ENCODE results near the gene PPP1R1A.

PPP1R1A gene

DNA sequence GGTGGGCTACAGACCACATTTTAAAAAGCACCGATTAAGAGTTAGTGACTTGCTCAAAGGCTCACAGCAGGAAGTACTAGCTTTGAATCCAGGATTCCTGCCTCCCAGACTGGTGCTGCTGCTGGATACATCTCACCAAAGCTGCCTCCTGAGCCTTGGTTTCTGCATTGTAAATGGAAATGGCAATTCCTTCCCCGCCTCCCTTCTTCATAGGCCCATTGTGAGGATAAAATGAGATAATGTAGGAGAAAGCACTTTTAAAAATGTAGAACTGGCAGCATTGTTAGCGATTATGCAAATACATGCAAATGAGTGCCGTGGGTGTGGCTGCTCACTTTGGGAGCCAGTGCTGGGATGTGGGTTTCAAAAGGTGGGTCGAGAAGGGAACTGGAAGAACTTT lies 23.7 kb downstream of the PPP1R1A start:
- H3K36me3 ChIP-seq (ENCODE audit: control insufficient read depth, insufficient read depth, low read length), result no peaks in the 10 kb centered on the region
- H3K27ac ChIP-seq (ENCODE audit: low read depth, low read length), result no peak overlapping the region
- no peaks in the 10 kb centered on the region for H3K27me3 ChIP-seq (ENCODE audit: control insufficient read depth, insufficient read depth, low read length)
- H3K4me1 ChIP-seq (ENCODE audit: control insufficient read depth, insufficient read depth, low read length), result peaks cover 7% of the 10 kb centered on the region
- no peak overlapping the region for H3K4me3 ChIP-seq (ENCODE audit: low read length)
- H3K9ac ChIP-seq (ENCODE audit: low read length), result no peak overlapping the region

DNA sequence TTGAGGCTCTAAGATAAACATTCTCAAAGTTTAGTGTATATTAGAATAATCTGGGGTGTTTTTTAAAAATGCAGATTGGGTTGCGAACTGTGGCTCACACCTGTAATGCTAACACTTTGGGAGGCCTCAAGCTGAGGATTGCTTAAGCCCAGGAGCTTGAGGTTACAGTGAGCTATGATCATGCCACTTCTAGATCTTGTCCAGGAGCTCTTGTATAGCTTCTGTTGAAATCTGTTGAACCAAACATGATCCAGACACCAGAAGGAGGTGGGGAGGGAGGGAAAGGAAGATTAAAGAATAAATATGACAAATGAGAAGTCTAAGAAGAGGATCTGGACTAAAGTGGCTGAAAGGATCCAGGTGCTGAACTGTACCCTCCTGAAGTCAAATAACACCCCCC lies 24.7 kb downstream of the PPP1R1A start:
- H3K4me3 ChIP-seq (ENCODE audit: low read length), result no peak overlapping the region
- peak overlapping the region; percentile 69 for H3K27ac ChIP-seq (ENCODE audit: low read depth, low read length)
- no peaks in the 10 kb centered on the region for H3K36me3 ChIP-seq (ENCODE audit: control insufficient read depth, insufficient read depth, low read length)
- H3K9ac ChIP-seq (ENCODE audit: low read length), result no peak overlapping the region
- H3K4me1 ChIP-seq (ENCODE audit: control insufficient read depth, insufficient read depth, low read length), result peaks cover 7% of the 10 kb centered on the region
- H3K27me3 ChIP-seq (ENCODE audit: control insufficient read depth, insufficient read depth, low read length), result no peaks in the 10 kb centered on the region

DNA sequence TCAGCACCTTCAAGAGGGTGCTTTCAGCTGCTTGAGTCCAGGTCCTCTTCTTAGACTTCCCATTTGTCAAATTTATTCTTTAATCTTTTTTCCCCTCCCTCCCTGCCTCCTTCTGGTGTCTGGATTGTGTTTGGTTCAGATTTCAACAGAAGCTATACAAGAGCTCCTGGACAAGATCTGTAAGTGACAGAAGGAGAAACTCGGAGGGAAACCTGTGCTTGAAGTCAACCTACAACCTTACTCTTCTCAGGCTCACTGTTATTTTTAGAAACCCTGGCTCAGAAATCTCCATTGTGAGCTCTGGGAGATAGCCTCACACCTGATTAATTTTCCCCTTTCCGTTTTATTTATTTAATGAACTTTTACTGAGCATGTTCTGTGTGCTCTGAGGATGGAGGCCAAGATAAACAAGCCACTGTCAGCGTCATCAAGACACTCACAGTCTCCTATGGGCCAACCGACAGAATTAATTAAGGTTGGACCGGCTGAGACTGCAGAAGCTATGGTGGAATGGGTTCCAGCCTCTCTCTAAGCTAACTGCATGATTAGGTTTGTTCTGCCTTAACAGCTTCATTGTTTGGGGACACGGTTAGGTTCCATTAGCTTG lies 25.6 kb downstream of the PPP1R1A start:
- peak overlapping the region; percentile 69 for H3K27ac ChIP-seq (ENCODE audit: low read depth, low read length)
- H3K4me1 ChIP-seq (ENCODE audit: control insufficient read depth, insufficient read depth, low read length), result peaks cover 7% of the 10 kb centered on the region
- no peaks in the 10 kb centered on the region for H3K36me3 ChIP-seq (ENCODE audit: control insufficient read depth, insufficient read depth, low read length)
- H3K27me3 ChIP-seq (ENCODE audit: control insufficient read depth, insufficient read depth, low read length), result no peaks in the 10 kb centered on the region
- H3K4me3 ChIP-seq (ENCODE audit: low read length), result no peak overlapping the region
- no peak overlapping the region for H3K9ac ChIP-seq (ENCODE audit: low read length)

DNA sequence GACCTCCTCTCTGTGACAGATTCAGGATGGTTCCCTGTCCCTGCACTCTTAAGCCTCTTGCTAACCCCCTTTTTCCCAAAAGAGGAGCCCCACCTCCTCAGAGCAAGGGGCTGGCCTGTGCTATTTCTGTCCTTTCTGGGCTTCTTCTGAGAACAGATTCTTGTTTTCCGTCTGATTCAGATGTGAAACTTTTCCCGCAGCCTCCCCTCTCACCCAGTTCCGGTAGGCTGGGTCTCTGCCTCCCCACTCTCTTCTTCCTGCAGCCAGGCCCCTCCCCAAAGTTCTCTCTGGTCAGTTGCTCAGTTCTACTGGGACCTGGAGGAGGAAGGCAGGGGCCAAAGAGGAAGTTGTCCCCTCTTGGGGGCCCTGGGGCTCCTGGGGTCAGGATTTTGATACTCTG lies 27.3 kb downstream of the PPP1R1A start:
- H3K4me3 ChIP-seq (ENCODE audit: low read length), result peak overlapping the region; percentile 35
- H3K27me3 ChIP-seq (ENCODE audit: control insufficient read depth, insufficient read depth, low read length), result no peaks in the 10 kb centered on the region
- peak overlapping the region; percentile 55 for H3K27ac ChIP-seq (ENCODE audit: low read depth, low read length)
- no peaks in the 10 kb centered on the region for H3K36me3 ChIP-seq (ENCODE audit: control insufficient read depth, insufficient read depth, low read length)
- H3K9ac ChIP-seq (ENCODE audit: low read length), result no peak overlapping the region
- peaks cover 7% of the 10 kb centered on the region for H3K4me1 ChIP-seq (ENCODE audit: control insufficient read depth, insufficient read depth, low read length)

DNA sequence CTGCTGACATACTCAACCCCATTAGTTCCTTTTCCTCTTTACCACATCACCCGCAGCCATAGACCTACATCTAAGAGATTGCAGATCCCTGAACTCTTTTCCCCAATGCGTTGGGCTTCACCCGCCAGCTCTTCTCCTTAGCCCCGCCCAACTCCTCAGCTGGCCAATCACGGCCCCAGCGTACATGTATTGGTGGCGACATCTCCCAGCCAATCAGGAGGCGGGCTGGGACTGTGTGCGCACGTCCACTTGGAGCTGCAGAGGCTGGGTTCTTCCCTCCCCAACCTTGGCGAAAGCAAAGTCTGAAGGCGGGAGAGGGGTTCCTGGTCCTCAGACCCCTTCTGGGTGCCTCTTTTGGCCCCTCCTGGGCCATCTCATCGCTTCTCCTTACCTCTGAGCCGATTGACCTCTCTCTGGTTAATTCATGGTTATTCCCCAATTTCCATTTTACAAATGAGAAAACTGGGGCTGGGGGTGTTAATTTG lies 28.0 kb downstream of the PPP1R1A start:
- peak overlapping the region; percentile 35 for H3K4me3 ChIP-seq (ENCODE audit: low read length)
- peak overlapping the region; percentile 55 for H3K27ac ChIP-seq (ENCODE audit: low read depth, low read length)
- no peaks in the 10 kb centered on the region for H3K36me3 ChIP-seq (ENCODE audit: control insufficient read depth, insufficient read depth, low read length)
- H3K9ac ChIP-seq (ENCODE audit: low read length), result no peak overlapping the region
- no peaks in the 10 kb centered on the region for H3K27me3 ChIP-seq (ENCODE audit: control insufficient read depth, insufficient read depth, low read length)
- peaks cover 7% of the 10 kb centered on the region for H3K4me1 ChIP-seq (ENCODE audit: control insufficient read depth, insufficient read depth, low read length)

DNA sequence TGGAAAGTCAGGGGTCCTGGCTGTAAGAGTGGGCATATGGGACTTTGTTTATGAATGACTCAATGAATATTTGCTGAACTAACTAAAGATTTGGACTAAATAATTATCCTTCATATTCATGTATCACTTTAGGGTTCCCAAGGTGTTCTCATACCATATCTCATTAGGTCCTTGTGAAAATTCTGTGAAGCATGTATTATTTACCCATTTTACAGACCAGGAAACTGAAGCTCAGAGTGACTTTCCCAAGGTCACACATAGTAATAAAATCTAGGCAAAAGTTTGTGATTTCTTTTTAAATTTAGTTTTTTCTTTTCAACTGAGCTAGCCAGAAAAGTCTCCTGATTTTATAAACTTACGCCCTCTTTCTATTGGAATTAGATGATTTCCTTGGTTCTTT lies 29.7 kb downstream of the PPP1R1A start:
- Histone ChIP-seq H3K36me3 (ENCODE audit: control insufficient read depth, insufficient read depth, low read length) (no peaks in the 10 kb centered on the region), H3K27ac (ENCODE audit: low read depth, low read length) (no peak overlapping the region), H3K27me3 (ENCODE audit: control insufficient read depth, insufficient read depth, low read length) (no peaks in the 10 kb centered on the region), H3K9ac (ENCODE audit: low read length) (no peak overlapping the region), H3K4me3 (ENCODE audit: low read length) (no peak overlapping the region), H3K4me1 (ENCODE audit: control insufficient read depth, insufficient read depth, low read length) (peaks cover 7% of the 10 kb centered on the region)

DNA sequence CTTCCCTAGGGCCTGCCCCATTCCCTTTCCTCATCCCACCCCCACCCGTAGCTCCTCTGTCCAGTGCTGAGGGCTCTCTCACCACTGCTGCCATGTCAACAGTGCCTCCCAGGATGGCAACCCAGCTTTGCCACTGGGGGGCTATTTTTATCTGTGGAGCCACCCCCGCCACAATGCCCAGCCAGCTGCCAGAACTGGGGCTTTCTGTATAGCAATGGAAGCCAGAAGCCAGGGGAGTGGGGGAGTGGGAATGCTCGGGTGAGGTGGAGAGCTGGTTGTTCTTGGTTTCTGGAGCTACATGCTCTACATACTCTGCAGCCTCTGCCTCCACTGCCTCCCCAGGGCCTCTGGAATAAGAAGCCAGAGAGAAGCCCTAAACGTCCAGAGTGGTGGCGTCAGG lies 30.1 kb downstream of the PPP1R1A start:
- Histone ChIP-seq H3K4me1 (ENCODE audit: control insufficient read depth, insufficient read depth, low read length) (peaks cover 5% of the 10 kb centered on the region), H3K4me3 (ENCODE audit: low read length) (no peak overlapping the region), H3K27ac (ENCODE audit: low read depth, low read length) (no peak overlapping the region), H3K9ac (ENCODE audit: low read length) (no peak overlapping the region), H3K36me3 (ENCODE audit: control insufficient read depth, insufficient read depth, low read length) (no peaks in the 10 kb centered on the region), H3K27me3 (ENCODE audit: control insufficient read depth, insufficient read depth, low read length) (no peaks in the 10 kb centered on the region)

DNA sequence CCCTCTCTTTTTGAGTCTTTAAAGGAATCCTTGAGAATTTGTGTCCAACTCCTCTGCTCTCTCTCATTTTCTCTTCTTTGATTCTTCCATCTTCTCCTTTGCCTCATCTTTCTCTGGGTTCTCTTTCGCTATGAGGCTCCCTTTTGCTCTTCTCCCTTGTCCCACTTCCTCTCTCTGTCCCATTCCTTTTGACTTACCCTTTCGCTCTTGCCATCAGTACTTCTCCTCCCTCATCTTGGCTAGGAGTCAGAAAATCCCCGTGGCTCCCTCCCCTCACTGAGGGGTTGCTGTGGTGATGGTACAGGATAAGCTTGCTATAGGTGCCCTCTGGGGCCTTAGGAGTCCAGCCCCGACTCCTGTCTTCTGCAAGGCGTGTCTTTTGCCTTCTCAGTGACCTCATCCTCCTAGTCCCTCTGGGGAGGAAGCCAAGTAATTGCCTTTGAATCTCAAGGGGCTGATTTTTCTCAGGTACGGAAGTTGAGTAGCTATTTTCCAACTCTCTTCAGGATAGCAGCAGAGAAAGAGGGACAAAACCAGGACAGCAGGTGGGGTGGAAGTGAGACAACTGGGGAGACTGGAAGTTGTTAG lies 32.7 kb downstream of the PPP1R1A start:
- H3K27ac ChIP-seq (ENCODE audit: low read depth, low read length), result no peak overlapping the region
- no peaks in the 10 kb centered on the region for H3K36me3 ChIP-seq (ENCODE audit: control insufficient read depth, insufficient read depth, low read length)
- no peak overlapping the region for H3K4me3 ChIP-seq (ENCODE audit: low read length)
- no peaks in the 10 kb centered on the region for H3K4me1 ChIP-seq (ENCODE audit: control insufficient read depth, insufficient read depth, low read length)
- no peak overlapping the region for H3K9ac ChIP-seq (ENCODE audit: low read length)
- H3K27me3 ChIP-seq (ENCODE audit: control insufficient read depth, insufficient read depth, low read length), result no peaks in the 10 kb centered on the region

DNA sequence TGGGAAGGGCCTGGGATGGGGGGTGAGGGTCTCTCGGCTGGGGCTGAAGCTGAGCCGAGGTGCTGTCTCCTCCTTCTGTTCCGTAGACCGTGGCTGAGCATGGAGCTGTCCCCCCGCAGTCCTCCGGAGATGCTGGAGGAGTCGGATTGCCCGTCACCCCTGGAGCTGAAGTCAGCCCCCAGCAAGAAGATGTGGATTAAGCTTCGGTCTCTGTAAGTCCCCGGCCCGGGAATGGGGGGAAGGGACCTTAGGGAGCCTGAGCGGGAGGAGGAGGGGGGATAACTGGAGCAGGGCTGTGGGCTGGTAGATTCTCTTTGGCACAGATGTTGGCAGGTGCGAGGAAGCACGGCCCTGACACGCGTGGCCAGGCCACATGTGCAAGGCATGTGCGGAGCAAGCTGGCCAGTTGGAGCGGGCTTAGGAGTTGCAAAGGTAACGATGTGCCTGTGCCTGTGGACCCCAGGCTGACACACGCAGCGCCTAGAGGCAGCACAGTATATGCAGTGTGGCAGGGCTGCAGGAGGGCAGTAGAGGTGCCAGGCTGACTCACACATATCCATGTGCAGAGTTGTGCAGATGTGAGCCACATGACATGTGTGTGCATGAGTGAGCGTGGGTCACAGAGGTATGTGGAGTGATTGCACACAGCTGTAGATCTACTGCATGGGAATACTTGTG lies 38.5 kb downstream of the PPP1R1A start:
- Histone ChIP-seq H3K27me3 (ENCODE audit: control insufficient read depth, insufficient read depth, low read length) (no peaks in the 10 kb centered on the region), H3K4me1 (ENCODE audit: control insufficient read depth, insufficient read depth, low read length) (peaks cover 7% of the 10 kb centered on the region), H3K4me3 (ENCODE audit: low read length) (peak overlapping the region; percentile 69), H3K9ac (ENCODE audit: low read length) (peak overlapping the region; percentile 9), H3K27ac (ENCODE audit: low read depth, low read length) (no peak overlapping the region), H3K36me3 (ENCODE audit: control insufficient read depth, insufficient read depth, low read length) (no peaks in the 10 kb centered on the region)

DNA sequence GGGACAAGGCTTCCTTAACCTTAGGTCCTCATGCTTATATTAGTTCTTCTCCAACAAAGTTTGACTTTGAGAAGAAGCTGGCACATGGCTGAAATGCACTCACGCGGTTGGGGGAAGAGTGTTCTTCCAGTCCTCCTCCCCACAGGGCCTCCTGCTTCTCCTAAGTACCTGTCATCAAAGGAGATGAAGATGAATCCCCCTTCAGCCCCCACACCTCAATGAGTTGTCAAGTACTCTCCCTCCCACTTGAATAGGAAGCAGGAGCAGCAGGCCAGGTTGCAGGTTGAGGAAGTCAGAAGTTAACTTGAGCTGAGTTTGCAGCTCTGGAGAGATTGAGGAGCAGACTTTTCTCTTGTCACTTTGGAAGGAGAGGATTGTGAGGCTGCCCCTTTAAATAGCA lies 41.9 kb downstream of the PPP1R1A start:
- H3K36me3 ChIP-seq (ENCODE audit: control insufficient read depth, insufficient read depth, low read length), result no peaks in the 10 kb centered on the region
- H3K9ac ChIP-seq (ENCODE audit: low read length), result no peak overlapping the region
- H3K27ac ChIP-seq (ENCODE audit: low read depth, low read length), result no peak overlapping the region
- H3K4me3 ChIP-seq (ENCODE audit: low read length), result no peak overlapping the region
- no peaks in the 10 kb centered on the region for H3K27me3 ChIP-seq (ENCODE audit: control insufficient read depth, insufficient read depth, low read length)
- peaks cover 7% of the 10 kb centered on the region for H3K4me1 ChIP-seq (ENCODE audit: control insufficient read depth, insufficient read depth, low read length)

DNA sequence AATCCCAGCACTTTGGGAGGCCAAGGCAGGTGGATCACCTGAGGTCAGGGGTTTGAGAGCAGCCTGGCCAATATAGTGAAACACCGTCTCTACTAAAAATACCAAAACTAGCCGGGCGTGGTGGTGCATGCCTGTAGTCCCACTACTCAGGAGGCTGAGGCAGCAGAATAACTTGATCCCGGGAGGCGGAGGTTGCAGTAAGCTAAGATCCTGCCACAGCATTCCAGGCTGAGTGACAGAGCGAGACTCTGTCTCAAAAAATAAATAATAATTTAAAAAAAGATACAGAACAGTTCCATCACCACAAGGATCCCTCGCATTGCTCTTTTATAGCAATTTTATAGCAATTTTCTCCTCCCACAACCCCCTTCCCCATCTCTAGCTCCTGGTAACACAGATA lies 43.7 kb downstream of the PPP1R1A start:
- Histone ChIP-seq H3K36me3 (ENCODE audit: control insufficient read depth, insufficient read depth, low read length) (peaks cover 3% of the 10 kb centered on the region), H3K4me1 (ENCODE audit: control insufficient read depth, insufficient read depth, low read length) (peaks cover 2% of the 10 kb centered on the region), H3K4me3 (ENCODE audit: low read length) (no peak overlapping the region), H3K9ac (ENCODE audit: low read length) (no peak overlapping the region), H3K27ac (ENCODE audit: low read depth, low read length) (no peak overlapping the region), H3K27me3 (ENCODE audit: control insufficient read depth, insufficient read depth, low read length) (no peaks in the 10 kb centered on the region)

DNA sequence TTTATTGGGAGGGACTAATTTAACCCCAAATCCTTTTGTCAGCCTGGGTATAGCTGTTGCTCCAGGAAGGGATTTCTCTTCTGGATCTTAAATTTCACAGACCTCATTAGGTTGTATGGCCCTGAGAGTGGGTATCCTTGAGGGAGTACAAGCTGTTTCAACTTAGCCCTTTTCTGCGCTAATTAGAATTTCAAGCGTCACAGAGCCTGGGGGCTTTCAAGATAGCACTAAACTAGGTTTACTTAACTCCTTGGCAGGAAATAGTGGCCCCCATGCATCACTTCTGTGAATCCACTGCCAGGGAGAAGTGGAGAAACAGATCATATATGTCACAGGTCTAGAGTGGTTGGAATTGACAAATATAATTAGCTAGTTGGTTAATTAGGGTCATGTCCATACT lies 44.9 kb downstream of the PPP1R1A start:
- Histone ChIP-seq H3K36me3 (ENCODE audit: control insufficient read depth, insufficient read depth, low read length) (peaks cover 3% of the 10 kb centered on the region), H3K4me3 (ENCODE audit: low read length) (no peak overlapping the region), H3K27me3 (ENCODE audit: control insufficient read depth, insufficient read depth, low read length) (no peaks in the 10 kb centered on the region), H3K9ac (ENCODE audit: low read length) (no peak overlapping the region), H3K27ac (ENCODE audit: low read depth, low read length) (no peak overlapping the region), H3K4me1 (ENCODE audit: control insufficient read depth, insufficient read depth, low read length) (no peaks in the 10 kb centered on the region)

Measured in rectal smooth muscle tissue (tissue), 1 donor.